GM21529 (cell line): ENCODE results near the gene TCEAL1.
"Not testable (repeated sequence)": the region's sequence is repeated elsewhere in the genome, so short reads cannot be mapped to it uniquely, and the experiment has no call there.

ENCODE experiments used
- ATAC-seq: cut with Tn5 transposase; IDR thresholded peaks from one replicate; pipeline ENCODE4 v1.9.1; 2021; ENCODE audit not compliant: unreplicated experiment

Gene TCEAL1

DNA sequence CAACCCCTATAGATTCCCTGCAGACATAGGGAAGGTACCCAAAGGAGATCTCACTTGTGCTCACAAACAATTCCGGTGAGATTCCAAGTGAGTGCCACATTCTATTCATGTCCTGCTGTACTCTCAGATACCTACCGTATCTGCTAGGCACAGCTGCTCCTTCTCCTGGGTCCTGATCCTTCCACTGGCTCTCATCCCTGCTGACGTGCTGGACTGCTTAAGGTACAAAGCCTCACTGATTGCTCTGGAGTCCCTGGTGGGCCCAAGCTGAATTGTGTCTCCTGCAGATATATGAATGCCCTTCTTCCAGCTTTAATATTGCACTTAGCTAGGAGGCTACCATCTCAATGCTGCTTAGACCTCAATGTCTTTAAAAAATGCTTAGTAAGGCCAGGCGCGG, 2.4 kb downstream of the TCEAL1 start:
- ATAC-seq: no peak

DNA sequence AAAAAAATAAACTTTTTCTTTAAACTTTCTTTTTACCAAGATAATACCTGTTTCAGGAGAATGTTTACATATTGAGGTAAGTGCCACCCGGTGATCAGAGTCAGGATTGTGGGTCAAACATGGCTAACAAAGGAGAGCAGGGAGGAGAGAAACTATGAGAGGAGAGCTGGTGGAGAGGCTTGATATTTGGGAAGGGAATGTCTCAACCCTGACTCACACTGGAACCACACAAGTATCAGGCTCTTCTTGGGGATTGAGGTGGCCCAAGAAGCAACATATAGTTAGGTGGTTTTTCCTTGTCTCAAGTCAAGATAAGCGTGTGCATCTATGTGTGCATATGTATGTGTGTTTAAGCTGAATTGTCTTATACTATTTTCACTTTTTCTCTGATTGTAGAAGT, 6.7 kb downstream of the TCEAL1 start:
- ATAC-seq: no peak

DNA sequence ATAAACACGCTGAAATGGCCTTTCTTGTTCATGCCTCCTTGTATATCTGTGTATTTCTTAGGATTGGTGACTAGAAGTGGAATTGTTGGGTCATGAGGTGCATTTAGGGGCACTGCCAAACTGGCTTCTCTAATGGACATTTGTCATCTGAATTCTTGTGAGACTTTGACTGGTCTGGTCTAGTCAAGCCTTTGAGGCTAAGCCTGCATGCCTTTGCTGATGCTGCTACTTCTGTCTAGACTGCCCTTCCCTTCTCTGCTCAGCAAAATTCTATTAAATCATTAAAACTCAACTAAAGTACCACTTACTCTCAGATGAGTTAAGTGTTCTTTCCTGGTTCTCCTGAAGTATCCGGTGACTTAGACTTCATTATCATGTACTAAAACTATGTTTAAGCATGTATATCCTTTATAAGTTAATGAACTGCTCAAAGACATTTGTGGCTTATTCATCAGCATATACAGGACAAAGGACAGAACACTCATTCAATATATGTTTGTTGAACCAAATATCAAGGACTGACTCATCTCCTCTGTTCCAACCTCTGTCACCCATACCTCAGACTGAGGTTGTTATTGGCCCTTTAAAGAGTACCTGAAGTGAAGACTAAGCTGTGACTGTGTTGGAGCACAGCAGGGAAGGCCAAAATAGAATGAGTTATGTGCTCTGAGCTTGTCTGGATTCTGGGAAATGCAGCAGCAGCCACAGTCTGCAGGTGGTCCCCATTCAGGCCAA, 9.0 kb downstream of the TCEAL1 start:
- ATAC-seq: no peak

DNA sequence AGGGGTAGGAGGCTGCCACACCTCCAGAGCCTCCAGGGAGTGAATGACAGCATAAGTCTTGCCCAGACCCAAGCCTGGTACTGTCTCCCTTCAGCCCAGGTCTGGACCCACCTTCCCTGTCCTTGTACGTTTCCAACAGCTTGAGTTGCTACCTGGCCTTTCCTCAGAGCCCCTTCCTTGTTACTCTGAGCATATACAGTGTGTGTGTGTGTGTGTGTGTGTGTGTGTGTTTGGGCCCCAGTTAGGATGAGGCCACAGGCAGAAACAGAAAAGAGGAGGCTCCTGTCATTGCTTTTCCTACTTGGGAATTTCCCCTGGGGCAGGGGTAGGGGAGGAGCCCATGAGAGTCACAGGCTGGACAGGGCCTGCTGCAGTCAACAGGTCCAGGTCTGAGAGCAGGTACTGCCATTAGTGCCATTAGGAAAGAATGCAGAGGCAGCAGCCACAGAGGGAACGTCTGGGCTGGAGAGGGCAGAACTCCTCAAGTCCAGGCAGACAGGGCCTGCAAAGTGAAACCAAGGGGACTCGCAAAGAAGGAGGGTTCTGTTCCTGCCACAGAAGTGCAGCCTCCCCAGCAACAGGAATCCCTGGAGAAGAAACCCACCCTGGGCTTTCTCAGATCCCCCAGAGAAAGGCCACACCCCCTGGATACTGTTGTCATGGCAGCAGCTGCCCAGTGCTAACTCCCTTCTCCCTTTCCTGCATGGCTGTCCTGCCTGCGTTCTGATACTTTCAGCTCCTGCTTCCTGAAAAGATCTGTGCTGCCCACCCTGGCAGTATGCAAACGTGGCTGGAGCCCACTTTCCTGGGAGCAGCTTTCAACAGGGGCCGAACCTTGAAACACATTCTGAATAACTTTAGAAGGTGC, 9.9 kb downstream of the TCEAL1 start:
- not testable (repeated sequence) for ATAC-seq

DNA sequence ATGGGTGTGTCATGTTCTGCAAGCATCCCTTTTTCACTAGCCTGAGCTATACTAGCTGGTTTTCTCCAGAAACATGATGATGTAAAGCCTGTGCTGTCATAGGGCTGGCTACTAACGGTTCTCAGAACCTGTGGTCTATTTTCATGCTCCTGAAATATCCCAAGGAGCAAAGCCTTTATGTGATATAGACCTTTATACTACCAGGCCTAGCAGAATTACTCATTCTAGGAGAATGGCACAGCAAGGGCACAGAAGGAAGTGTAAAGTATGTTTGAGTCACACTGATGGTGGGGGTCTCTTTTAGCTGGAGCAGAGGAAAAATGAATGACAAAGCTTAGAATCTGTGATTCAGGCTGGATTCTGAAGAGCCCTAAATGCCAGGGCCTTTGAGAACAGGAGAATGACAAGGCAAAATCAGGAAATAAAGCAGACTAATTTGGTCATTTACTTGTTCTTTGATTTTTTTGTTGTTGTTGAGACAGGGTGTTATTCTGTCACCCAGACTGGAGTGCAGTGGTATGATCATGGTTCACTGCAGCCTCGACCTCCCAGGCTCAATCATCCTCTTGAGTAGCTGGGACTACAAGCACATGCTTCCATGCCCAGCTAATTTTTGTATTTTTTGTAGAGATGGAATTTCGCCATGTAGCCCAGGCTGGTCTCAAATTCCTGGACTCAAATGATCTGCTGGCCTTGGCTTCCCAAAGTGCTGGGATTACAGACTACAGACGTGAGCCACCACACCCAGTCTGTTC, 11.8 kb downstream of the TCEAL1 start:
- no peak for ATAC-seq

DNA sequence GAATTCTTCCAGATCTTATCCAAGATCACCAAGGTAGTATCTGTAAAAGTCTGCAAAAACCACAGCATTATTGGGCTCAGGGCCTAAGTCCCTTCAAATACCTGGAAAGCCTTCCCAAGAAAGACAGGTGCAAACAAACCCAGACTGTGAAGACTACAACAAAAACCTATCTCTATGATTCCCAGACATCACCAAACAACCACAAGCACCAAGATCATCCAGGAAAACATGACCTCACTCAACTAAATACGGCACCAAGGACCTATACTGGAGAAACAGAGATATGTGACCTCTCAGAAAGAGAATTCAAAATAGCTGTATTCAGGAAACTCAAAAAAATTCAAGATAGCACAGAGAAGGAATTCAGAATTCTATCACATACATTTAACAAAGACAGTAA, 15.3 kb downstream of the TCEAL1 start:
- no peak for ATAC-seq

DNA sequence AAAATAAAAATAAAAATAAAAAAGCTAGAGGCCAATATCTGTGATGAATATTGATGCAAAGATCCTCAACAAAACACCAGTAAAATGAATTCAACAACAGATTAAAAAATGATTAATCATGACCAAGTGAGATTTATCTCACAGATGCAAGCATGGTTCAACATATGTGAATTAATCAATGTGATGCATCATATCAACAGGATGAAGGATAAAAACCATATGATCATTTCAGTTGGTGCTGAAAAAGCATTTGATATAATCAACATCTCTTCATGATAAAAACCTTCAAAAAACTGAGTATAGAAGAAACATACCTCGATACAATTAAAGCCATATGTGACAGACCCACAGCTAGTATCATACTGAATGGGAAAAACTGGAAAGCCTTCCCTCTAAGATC, 18.9 kb downstream of the TCEAL1 start:
- no peak for ATAC-seq

DNA sequence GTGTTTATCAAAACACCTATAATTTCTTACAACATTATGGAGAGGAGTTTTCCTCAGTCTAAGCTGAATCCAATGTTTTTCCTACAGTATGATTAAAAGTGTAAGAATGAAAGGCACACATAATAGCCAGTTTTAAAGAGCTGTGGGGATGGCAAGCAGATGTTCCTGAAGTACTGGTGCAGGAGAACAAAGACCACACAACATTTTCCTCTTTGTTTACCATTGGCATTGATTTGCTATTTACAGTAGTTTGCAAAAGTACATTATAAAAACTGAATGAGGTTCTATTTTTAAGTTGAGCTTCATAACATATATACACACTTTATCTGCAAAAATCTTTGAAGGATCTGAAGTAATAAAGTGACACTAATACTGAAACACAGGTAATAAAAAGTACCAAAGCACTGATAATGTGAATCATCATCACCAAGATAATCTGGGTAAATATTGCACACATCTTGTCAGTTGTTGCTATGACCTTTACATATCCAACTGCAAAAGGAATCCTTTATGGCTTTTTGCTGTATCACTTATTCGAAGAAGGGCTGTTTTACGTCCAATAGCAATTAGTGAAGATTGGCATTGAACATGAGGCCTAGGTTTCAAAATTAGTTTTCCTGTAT, 22.5 kb downstream of the TCEAL1 start:
- ATAC-seq: no peak

DNA sequence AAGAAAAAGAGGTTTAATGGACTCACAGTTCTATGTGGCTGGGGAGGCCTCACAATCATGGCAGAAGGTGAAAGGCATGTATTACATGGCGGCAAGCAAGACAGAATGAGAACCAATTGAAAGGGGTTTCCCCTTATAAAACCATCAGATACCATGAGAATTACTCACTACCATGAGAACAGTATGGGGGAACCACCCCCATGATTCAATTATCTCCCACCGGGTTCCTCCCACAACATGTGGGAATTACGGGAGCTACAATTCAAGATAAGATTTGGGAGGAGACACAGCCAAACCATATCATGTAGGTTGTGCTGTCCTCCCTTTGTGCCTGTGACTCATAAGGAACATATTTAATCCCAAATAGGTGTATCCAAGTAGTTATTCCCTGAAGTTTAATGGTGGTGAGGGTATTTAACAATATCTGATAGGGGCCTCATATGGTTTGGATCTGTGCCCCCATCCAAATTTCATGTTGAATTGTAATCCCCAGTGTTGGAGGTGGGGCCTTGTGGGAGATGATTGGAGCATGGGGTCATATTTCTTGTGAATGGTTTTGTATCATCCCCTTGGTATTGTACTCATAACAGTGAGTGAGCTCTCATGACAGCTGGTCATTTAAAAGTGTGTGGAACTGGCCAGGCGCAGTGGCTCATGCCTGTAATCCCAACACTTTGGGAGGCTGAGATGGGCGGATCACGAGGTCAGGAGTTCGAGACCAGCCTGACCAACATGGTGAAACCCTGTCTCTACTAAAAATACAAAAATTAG, 26.6 kb downstream of the TCEAL1 start:
- not testable (repeated sequence) for ATAC-seq

DNA sequence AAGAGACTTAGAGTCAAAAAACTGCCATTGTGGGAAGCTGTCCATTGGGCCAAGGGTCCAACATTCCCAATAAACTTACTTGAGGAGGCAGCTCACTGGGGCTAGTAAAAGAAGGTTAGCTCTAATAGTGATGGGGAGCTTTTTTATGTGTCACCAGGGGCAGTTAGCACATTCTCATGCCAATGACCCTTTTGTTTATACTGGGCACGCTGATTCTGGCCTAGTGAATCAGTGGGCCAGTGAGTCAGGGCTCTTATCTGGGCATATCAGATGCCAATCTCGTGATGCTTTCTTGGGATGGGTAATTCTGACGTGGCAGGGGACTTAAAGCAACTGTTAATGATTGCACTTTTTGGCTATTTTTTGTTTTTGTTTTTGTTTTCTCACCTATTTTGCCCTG, 27.8 kb downstream of the TCEAL1 start:
- ATAC-seq: no peak

DNA sequence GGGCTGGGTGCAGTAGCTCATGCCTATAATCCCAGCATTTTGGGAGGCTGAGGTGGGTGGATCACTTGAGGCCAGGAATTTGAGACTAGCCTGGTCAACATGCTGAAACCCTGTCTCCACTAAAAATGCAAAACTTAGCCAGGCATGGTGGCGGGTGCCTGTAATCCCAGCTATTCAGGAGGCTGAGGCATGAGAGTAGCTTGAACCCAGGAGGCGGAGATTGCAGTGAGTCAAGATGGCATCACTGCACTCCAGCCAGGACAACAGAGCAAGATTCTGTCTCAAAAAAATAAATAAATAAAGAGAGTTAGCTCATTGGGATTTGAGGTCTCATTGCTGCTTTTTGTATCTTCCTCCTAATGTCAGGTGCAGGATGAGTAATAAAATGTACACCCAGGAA, 28.3 kb downstream of the TCEAL1 start:
- ATAC-seq: not testable (repeated sequence)

DNA sequence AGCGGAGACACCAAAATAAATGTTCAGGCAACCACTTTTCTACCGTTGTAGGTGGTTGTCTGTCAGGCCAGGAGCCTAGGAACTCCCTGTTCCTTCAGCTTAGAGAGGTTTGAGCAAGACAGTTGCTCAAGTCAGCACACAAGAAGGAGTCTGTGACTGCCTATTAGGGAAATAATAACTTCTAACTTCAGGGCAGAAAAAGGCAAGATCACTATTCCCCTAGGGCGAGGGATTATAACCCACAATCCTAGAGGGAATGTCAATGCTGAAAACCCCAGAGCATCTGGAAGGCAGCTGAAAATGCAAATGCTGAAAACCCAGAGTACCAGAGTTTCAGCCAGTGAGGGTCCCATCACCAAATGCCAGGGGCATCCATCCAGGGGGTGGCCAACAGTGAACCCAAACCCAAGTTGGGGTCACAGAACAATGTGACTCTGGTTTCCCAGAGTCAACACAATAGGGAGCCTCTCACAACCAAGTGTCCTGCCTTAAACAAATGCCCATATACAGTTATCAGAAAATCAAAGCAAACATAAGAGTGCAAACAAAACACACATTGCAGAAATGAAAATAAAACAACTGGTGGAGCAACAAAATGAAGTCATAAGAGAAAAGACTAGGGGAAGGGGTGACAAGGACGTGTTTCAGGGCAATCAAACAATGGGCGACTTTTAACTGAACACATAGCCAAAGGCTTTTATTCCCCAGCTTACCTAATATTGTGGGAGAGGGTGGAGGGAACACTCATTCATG, 30.1 kb downstream of the TCEAL1 start:
- ATAC-seq: no peak

DNA sequence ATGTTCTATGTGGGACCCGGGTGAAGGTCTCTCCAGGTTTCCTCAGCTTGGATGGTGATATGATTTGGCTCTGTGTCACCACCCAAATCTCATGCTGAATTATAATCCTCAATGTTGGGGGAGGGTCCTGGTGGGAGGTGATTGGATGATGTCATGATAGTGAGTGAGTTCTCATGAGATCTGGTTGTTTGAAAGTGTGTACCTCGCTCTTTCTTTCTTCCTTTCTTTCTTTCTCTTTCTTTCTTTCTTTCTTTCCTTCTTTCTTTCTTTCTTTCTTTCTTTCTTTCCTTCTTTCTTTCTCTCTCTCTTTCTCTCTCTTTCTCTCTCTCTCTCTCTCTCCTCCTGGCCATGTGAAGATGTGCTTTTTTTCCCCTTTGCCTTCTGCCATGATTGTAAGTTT, 30.7 kb downstream of the TCEAL1 start:
- not testable (repeated sequence) for ATAC-seq

DNA sequence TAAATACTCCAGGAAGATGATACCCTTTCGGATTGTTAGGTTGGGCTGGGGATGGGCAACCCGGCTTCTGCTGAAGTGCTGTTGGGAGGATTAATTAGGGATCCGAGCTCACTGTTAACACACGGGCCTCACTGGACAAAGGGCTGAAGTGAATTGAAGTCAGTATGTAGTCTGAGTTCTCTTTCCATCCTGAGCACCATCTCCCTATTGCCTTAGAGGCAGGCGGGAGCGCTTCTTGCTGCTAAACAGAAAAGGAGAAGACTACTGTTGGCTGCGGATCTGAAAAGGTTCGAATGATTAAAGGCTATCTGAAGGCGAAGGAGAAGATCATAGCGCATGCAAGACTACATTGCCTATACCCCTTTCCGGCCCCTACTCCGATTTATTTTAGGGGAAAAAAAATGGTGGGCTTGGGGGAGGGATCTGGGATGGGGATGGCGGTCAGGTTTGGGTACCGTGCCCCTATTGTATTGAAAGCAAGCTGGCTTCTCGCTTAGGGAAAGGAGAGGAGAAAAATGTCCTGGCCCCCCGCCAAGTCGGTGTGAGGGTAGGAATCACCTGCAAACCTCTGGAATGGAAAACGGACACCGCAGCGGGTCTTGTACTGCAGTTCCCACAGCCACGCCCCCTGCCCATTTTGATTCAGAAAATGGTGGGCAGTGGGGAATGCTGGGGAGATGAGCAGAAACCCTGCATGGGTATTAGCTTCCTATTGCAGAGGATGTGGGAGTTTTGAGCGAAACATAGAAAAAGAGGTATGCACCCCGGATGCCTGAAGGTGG, 35.4 kb downstream of the TCEAL1 start:
- no peak for ATAC-seq

DNA sequence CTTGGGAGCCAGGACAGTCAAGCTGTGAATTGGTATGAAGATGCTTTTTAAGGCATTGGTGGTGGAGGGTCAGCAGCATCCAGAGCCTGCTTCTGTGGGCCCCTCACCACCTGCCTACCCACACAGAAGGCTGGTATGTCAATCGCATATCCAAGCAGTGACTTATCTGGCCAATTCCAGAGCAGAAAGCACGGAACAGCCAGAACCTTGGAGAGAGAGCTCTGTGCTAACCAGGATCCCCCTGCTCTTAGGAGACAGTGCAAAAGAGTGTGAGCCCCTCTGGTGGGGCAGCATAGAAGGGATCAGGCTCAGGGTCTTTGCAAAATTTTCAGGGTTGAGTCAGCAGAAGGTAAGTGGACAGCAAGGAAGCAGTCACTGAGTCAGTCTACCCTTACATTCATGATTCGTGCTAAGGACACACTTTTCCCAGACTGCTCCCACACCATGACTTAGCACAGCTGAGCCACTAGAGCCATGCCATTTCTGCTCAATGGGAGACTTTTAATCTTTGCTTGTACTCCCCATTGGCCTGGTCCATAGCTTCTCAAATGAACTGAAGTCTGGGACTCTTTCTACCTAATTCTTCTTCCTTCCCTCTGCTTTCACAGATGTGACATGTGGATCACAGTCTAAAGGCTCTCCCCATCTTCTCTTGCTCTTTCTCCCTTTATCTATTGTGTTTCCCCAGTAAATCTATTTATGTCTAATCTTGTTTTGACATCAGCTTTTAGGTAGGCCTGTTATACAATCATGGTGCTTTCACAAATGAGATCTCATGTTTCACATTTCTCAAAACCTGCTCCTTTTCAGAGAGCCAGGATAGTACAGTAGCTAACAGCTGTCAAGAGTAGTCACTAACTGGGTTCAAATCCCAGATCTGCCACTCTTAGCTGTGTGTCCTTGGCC, 37.7 kb downstream of the TCEAL1 start:
- ATAC-seq: no peak

DNA sequence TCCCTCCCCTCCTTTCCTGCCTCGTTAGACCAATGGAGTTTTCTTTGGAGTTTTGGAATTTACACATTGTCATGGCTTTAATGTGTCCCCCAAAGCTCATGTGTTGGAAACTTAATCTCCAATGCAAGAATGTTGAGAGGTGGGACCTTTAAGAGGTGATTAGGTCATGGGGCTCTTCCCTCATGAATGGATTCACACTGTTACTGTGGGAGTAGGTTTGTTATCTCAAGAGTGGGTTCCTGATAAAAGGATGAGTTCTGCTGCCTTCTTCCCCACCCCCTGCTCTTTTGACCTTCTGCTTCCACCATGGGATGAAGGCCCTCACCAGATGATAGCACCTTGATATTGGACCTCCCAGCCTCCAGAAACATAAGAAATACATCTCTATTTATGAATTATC, 41.0 kb downstream of the TCEAL1 start:
- no peak for ATAC-seq

DNA sequence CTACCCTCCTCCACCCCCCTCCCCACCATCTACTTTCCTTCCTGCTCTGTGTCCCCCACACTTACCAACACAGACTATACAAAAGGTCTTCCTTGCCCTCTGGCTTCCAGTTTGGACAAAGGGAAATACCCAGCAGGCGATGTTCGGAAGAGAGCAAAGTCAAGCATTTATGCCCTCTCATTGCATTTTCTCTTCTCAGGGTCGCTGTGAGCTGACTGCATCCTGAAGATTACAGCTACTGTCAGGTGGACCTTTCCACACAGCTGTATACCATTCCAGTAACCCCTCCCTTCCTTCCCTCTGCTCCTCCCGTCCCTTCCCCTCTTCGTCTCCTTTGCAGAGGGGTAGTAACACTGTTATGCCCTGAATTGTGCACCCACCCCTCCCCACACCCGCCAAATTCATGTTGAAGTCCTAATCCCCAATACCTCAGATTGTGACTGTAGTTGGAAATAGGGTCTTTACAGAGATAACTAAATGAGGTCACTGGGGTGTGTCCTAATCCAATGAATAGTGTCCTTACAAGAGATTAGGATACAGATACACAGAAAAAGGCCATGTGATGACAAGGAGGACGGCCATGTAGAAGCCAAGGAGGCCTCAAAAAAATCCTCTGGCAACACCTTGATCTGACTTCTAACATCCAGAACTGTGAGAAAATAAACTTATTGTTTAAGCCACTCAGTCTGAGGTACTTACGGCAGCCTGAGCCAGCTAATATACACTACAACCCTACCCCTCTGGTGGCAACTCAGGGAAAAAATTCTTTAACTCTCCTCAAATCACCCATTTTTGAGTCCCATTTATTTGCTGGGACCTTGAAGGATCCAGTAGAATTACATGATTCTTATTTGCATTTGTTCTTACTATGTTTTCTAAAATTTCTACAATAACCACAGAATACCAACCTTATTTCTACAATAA, 46.0 kb downstream of the TCEAL1 start:
- no peak for ATAC-seq
